GM10266 (cell line): Measurements from ENCODE around the gene EFNA1.

Experiments used
- DNase-seq: peaks from one replicate; pipeline ENCODE4 v3.0.0; 2012; ENCODE audit errors: extremely low spot score
- TF ChIP-seq, protein P1 (sequence below): IDR thresholded peaks from 2 replicates; pipeline ENCODE4 v1.5.1; 2012; ENCODE audit warnings: mild to moderate bottlenecking, low read depth; ENCODE audit not compliant: control insufficient read depth, insufficient read depth; ENCODE audit errors: missing control alignments

The EFNA1 gene

DNA sequence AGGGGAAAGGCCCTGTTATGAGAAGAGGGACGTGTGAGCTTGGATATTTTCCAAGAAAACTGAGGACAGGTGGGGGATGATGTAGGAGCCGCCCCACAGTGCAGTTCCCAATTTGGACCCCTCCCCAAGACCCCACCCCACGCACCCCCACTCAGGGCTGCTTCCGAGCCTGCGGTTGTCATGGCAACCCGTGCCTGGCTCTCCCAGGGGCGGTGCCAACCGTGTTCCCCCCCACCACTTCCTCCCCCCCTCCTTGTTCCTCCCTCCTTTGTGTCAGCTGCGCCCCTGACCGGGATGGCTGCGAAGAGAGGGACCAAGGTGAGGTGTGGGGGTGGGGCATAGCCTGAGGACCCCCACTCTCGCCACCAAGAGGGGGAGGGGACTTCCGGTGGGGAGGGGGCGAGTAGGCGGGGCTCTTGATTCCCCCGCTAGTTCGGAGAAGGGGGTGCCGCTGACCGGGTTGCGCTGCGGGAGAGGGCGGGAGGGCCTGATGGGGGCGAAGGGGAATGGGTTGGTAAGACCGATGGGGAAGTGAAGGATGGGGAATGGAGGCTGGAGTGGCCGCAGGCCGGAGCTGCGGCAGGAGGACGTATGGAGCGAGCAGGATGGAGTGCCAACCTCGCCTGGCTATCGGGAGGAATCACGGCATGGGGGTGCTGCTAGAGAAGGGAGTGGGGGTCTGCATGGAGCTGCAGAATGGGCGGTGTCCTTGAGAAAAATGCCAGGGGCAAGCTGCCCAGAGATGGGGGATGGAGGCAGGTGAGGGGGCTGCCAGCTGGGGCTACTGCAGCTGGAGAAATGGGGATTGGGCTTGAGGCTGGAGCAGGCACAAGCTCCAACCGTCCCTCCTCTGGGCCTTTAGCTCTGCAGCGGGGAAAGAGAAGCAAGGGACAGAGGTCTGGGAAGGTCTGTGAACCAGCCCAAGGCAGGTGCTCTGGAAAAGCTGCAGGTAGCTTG lies 46.9 kb downstream of the EFNA1 start:
- peak; percentile 45 for DNase-seq
- TF ChIP-seq, protein P1, sequence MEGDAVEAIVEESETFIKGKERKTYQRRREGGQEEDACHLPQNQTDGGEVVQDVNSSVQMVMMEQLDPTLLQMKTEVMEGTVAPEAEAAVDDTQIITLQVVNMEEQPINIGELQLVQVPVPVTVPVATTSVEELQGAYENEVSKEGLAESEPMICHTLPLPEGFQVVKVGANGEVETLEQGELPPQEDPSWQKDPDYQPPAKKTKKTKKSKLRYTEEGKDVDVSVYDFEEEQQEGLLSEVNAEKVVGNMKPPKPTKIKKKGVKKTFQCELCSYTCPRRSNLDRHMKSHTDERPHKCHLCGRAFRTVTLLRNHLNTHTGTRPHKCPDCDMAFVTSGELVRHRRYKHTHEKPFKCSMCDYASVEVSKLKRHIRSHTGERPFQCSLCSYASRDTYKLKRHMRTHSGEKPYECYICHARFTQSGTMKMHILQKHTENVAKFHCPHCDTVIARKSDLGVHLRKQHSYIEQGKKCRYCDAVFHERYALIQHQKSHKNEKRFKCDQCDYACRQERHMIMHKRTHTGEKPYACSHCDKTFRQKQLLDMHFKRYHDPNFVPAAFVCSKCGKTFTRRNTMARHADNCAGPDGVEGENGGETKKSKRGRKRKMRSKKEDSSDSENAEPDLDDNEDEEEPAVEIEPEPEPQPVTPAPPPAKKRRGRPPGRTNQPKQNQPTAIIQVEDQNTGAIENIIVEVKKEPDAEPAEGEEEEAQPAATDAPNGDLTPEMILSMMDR = no peak

DNA sequence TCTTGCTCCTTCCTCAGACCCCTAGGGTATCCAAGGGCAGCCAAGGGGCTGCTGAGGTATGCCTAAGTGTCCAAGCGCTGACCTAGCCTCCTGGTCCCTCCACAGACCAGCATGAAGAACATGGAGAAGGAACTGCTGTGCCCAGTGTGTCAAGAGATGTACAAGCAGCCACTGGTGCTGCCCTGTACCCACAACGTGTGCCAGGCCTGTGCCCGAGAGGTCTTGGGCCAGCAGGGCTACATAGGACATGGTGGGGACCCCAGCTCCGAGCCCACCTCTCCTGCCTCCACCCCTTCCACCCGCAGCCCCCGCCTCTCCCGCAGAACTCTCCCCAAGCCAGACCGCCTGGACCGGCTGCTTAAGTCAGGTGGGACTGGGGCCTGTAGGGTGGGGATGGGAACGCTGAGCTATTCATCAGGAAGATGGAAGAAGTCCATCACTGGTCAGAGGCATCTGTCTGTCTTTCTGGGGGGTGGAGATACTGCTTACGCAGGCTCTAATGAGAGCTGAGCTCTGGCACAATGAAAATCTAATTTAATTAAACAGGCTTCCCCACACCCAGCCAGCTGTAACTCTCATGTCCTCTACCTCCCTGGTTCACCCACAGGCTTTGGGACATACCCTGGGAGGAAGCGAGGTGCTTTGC lies 47.7 kb downstream of the EFNA1 start:
- peak; percentile 9 for DNase-seq
- TF ChIP-seq, protein P1 = no peak

DNA sequence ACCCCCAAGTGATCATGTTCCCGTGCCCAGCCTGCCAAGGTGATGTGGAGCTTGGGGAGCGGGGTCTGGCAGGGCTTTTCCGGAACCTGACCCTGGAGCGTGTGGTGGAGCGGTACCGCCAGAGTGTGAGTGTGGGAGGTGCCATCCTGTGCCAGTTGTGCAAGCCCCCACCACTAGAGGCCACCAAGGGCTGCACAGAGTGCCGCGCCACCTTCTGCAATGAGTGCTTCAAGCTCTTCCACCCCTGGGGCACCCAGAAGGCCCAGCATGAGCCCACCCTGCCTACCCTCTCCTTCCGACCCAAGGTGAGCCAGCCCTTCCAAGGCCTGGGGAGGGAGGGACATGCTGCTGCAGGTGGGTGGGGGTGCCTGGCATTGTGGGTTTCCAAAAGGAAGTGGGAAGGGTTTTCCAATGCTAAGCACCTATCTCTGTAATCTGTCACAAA lies 48.3 kb downstream of the EFNA1 start:
- TF ChIP-seq, protein P1 = no peak
- DNase-seq = no peak

DNA sequence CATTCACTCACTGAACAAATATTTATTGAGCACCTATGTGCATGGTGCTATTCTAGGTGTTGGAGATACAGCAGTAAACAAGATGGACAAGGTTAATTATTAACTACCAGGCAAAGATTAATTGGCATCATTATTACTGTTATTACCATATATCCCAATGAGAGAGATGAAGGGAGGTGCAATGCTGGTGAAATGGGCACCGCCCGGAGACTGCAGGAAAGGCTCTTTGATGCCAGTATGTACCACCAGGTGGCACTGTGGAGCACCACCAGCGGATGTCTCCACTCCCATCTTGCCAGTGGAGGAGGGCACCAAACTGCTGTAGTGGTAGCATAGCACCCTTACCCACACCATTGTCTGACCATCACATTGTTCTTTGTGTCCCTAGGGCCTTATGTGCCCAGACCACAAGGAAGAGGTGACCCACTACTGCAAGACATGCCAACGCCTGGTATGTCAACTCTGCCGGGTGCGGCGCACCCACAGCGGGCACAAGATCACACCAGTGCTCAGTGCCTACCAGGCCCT lies 48.9 kb downstream of the EFNA1 start:
- DNase-seq = peak; percentile 93
- TF ChIP-seq, protein P1 = peak; percentile 93

DNA sequence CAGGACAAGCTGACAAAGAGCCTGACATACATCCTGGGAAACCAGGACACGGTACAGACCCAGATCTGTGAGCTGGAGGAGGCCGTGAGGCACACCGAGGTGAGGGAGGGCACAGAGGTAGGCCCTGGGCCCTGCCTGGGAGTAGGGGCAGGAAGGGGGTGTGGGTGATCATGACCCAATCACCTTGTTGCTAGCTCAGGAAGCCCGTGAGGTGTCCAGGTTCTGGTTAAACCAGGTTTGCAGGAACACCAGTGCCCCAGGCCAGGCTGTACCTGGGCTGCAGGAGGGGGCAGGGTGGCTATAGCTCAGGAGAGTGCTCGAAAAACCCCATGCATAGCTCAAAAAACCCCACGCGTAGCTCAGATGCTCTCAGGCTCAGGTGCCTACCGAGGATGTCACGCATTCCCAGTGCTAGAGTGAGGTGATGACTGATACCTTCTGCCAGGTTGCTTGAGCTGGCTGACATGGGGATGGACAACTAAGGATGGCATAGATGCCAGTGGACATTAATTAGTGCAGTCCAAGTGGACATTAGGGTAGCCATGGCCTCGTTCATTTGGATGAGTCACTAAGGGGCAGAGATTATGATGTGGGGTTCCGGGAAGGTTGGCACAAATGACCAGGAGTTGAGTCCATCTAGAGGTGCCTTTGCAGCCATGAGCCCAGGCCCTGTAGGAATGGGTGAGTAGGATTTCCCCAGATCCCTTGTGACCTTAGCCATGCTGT lies 49.7 kb downstream of the EFNA1 start:
- TF ChIP-seq, protein P1 = no peak
- no peak for DNase-seq

DNA sequence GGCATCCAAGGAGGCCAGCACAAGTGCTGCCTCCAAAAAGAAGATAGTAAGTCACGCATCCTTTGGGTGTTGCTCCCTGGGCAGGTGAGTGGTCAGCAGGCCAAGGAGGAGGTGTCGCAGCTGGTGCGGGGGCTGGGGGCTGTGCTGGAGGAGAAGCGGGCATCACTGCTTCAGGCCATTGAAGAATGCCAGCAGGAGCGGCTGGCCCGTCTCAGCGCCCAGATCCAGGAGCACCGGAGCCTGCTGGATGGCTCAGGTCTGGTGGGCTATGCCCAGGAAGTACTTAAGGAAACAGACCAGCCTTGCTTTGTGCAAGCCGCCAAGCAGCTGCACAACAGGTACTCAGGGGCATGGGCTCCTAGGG lies 50.2 kb downstream of the EFNA1 start:
- TF ChIP-seq, protein P1 = no peak
- no peak for DNase-seq
